K562 (cell line): Measurements from ENCODE around the gene IL4I1. TPM values are rescaled to one million over a fixed set of nuclear protein-coding genes. Genes with fewer than 3 reads are reported as not detected.

ENCODE experiments used
- BMI1 ChIP-seq: fragments of 150-350 bp; IDR thresholded peaks from 2 replicates; pipeline ENCODE4 v1.6.1; 2014; ENCODE audit warnings: low read length
- CBX1 ChIP-seq: sonication (generic); IDR thresholded peaks from 2 replicates; pipeline ENCODE4 v1.6.1; 2016; ENCODE audit warnings: antibody characterized with exemption, low read depth, mild to moderate bottlenecking
- ESRRB ChIP-seq: fragments of 250-450 bp; sonication (Bioruptor Pico); IDR thresholded peaks from 2 replicates; pipeline ENCODE4 v1.5.0; 2020; ENCODE audit warnings: mild to moderate bottlenecking, moderate library complexity, borderline replicate concordance
- ETV6 ChIP-seq, 3 experiments: fragments of 150-350 bp in 1 of 3; sonication (generic) in 1 of 3; formaldehyde crosslinking in 1 of 3; IDR thresholded peaks; 2 replicates each; pipeline versions ENCODE4 v1.6.1 to v1.8.0; 2014 to 2022; ENCODE audit warnings: borderline replicate concordance in 2 of 3, low read depth in 2 of 3, antibody characterized with exemption in 1 of 3, low read length in 1 of 3, mild to moderate bottlenecking in 1 of 3, missing genetic modification reagents in 1 of 3
- FOSL1 ChIP-seq: fragments of 200-800 bp; sonication (Bioruptor generic); conservative IDR thresholded peaks from 2 replicates; pipeline ENCODE4 v1.6.1; 2016; ENCODE audit warnings: missing genetic modification characterization, missing compliant biosample characterization
- KDM1A ChIP-seq, 2 experiments: fragments of 450-650 bp; IDR thresholded peaks; 2 replicates each; pipeline ENCODE4 v1.6.1; 2016; ENCODE audit warnings: mild to moderate bottlenecking in 2 of 2
- MYNN ChIP-seq, 2 experiments: sonication (generic); formaldehyde crosslinking in 1 of 2; IDR thresholded peaks; 2 replicates each; pipeline versions ENCODE4 v1.5.0 to v1.6.1; 2016 to 2020; ENCODE audit warnings: antibody characterized with exemption in 1 of 2, missing genetic modification reagents in 1 of 2
- POLR3G ChIP-seq: IDR thresholded peaks from 2 replicates; pipeline ENCODE4 v1.6.1; 2011; ENCODE audit not compliant: insufficient read length, insufficient replicate concordance; ENCODE audit errors: extremely low read depth
- POU5F1 ChIP-seq: fragments of 150-350 bp; IDR thresholded peaks from 2 replicates; pipeline ENCODE4 v1.6.1; 2014; ENCODE audit warnings: borderline replicate concordance, low read length, low read depth, mild to moderate bottlenecking; ENCODE audit not compliant: partially characterized antibody
- PRPF4 ChIP-seq: fragments of 200-400 bp; formaldehyde crosslinking; IDR thresholded peaks from one replicate; pipeline ENCODE4 v1.6.1; 2017; ENCODE audit warnings: low read length, low read depth, mild to moderate bottlenecking; ENCODE audit not compliant: insufficient read depth, poor library complexity, severe bottlenecking
- TBL1XR1 ChIP-seq, 2 experiments: IDR thresholded peaks; 2 replicates each; pipeline ENCODE4 v1.6.1; 2012; ENCODE audit warnings: improper control_type of control experiment in 2 of 2, low read length in 2 of 2, mild to moderate bottlenecking in 1 of 2
- XRCC4 ChIP-seq: IDR thresholded peaks from one replicate; pipeline ENCODE4 v1.6.1; 2011; ENCODE audit not compliant: insufficient read depth, insufficient read length; ENCODE audit errors: extremely low read depth
- ZNF384 ChIP-seq: IDR thresholded peaks from 2 replicates; pipeline ENCODE4 v1.6.1; 2012; ENCODE audit warnings: low read depth, low read length, improper control_type of control experiment
- ZNF57 ChIP-seq: fragments of 450-650 bp; formaldehyde crosslinking; IDR thresholded peaks from 2 replicates; pipeline ENCODE4 v1.4.0; 2020; ENCODE audit warnings: mild to moderate bottlenecking, moderate library complexity
- polyA plus RNA-seq, 8 experiments: library from polyadenylated mRNA; depleted of rRNA in 4 of 8; stranded (reverse) in 5 of 8; unstranded in 3 of 8; fragments of >200 nt; fragmentation: Nextera tagmentation in 2 of 8; fragmentation: Illumina TruSeq in 1 of 8; extraction: Ambion mirVana in 2 of 8; extraction: Trizol in 1 of 8; gene quantifications; 2 replicates each; pipeline versions ENCODE4 v1.2.1 to v1.2.3, GENCODE V29; 2011 to 2014; ENCODE audit warnings: inconsistent platforms in 1 of 8, missing spikeins in 1 of 8
- total RNA-seq, 7 experiments: library from RNA; depleted of rRNA in 6 of 7; stranded (reverse); fragments of >200 nt in 6 of 7; fragmentation: Illumina TruSeq in 2 of 7; extraction: Trizol in 2 of 7; gene quantifications; 2 replicates each; pipeline versions ENCODE4 v1.2.1 to v1.2.3, GENCODE V29; 2011 to 2021; ENCODE audit warnings: low replicate concordance in 1 of 7
- TF ChIP-seq, protein P1 (sequence below): sonication (generic); formaldehyde crosslinking; IDR thresholded peaks from 2 replicates; pipeline ENCODE4 v1.8.1; 2023; ENCODE audit warnings: mild to moderate bottlenecking, missing genetic modification reagents
- TF ChIP-seq, protein P2 (sequence below): fragments of 250-450 bp; sonication (Bioruptor Pico); IDR thresholded peaks from 2 replicates; pipeline ENCODE4 v1.5.0; 2022; ENCODE audit warnings: mild to moderate bottlenecking
- TF ChIP-seq, protein P3 (sequence below): fragments of 450-650 bp; formaldehyde crosslinking; conservative IDR thresholded peaks from 2 replicates; pipeline ENCODE4 v1.4.0; 2022; ENCODE audit warnings: mild to moderate bottlenecking, missing genetic modification characterization
- TF ChIP-seq, protein P4 (sequence below): fragments of 450-650 bp; IDR thresholded peaks from 2 replicates; pipeline ENCODE4 v1.6.1; 2016; ENCODE audit warnings: antibody characterized with exemption

IL4I1 gene
- total and polyA plus RNA-seq, 9 of the 15 experiments (the other 6 are each of a cell fraction or from before 2014, with no cell fraction given) = 0.06 to 0.95 (median 0.43) TPM; not detected in 2

DNA sequence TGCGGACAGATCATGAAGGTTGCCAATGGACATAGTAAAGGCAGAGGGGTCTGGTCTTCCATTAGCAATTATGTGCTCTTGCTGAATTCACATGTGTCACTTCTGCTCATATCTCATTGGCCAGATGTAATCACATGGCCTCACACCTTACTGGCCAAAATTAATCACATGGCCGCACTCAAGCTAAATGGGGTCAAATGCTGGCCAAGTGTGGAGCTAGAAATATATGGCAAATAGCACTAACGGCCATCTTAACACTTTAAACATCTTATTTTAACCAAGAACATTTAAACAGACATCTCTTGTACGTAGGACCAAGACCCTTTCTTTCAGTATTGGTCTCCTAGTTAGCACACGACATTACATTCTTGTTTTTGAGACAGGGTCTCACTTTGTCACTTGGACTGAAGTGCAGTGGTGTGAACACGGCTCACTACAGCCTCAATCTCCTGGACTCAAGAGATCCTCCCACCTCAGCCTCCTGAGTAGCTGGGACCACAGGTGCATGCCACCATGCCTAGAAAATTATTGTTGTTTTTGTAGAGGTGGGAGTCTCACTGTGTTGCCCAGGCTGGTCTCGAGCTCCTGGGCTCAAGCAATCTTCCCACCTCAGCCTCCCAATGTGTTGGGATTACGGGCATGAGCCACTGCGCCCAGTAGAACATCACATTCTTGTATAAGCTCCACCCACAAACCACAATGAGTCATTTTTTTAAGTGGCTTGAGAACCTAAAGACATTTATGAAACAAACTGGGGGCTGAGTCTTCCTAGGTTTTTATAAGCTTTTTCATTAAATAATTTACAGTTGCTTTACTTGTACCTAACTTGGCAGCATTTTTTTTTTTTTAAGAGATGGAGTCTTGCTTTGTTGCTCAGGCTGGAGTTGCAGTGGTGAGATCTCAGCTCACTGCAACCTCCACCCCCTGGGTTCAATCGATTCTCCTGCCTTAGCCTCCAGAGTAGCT is 48.7 kb downstream of the IL4I1 start (continued):
- TF ChIP-seq, protein P1, sequence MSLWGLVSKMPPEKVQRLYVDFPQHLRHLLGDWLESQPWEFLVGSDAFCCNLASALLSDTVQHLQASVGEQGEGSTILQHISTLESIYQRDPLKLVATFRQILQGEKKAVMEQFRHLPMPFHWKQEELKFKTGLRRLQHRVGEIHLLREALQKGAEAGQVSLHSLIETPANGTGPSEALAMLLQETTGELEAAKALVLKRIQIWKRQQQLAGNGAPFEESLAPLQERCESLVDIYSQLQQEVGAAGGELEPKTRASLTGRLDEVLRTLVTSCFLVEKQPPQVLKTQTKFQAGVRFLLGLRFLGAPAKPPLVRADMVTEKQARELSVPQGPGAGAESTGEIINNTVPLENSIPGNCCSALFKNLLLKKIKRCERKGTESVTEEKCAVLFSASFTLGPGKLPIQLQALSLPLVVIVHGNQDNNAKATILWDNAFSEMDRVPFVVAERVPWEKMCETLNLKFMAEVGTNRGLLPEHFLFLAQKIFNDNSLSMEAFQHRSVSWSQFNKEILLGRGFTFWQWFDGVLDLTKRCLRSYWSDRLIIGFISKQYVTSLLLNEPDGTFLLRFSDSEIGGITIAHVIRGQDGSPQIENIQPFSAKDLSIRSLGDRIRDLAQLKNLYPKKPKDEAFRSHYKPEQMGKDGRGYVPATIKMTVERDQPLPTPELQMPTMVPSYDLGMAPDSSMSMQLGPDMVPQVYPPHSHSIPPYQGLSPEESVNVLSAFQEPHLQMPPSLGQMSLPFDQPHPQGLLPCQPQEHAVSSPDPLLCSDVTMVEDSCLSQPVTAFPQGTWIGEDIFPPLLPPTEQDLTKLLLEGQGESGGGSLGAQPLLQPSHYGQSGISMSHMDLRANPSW (CRISPR knock-in tag) = no peak
- TF ChIP-seq BMI1 = no peak
- TF ChIP-seq, protein P2, sequence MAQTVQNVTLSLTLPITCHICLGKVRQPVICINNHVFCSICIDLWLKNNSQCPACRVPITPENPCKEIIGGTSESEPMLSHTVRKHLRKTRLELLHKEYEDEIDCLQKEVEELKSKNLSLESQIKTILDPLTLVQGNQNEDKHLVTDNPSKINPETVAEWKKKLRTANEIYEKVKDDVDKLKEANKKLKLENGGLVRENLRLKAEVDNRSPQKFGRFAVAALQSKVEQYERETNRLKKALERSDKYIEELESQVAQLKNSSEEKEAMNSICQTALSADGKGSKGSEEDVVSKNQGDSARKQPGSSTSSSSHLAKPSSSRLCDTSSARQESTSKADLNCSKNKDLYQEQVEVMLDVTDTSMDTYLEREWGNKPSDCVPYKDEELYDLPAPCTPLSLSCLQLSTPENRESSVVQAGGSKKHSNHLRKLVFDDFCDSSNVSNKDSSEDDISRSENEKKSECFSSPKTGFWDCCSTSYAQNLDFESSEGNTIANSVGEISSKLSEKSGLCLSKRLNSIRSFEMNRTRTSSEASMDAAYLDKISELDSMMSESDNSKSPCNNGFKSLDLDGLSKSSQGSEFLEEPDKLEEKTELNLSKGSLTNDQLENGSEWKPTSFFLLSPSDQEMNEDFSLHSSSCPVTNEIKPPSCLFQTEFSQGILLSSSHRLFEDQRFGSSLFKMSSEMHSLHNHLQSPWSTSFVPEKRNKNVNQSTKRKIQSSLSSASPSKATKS = no peak
- TF ChIP-seq PRPF4 = no peak
- no peak for TF ChIP-seq TBL1XR1 (IDR thresholded peaks at IDR 0.05; ENCODE audit: low read length in 2 of 2)
- peak; percentile 94 for TF ChIP-seq FOSL1
- no peak for TF ChIP-seq POU5F1
- no peak for TF ChIP-seq POLR3G
- TF ChIP-seq, protein P3, sequence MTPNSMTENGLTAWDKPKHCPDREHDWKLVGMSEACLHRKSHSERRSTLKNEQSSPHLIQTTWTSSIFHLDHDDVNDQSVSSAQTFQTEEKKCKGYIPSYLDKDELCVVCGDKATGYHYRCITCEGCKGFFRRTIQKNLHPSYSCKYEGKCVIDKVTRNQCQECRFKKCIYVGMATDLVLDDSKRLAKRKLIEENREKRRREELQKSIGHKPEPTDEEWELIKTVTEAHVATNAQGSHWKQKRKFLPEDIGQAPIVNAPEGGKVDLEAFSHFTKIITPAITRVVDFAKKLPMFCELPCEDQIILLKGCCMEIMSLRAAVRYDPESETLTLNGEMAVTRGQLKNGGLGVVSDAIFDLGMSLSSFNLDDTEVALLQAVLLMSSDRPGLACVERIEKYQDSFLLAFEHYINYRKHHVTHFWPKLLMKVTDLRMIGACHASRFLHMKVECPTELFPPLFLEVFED (CRISPR knock-in tag) = no peak
- TF ChIP-seq ETV6 (IDR thresholded peaks at IDR 0.05; ENCODE audit: borderline replicate concordance in 1 of 2, low read depth in 2 of 2, low read length in 1 of 2) = no peak
- no peak for TF ChIP-seq ETV6 (CRISPR knock-in tag; IDR thresholded peaks at IDR 0.05; ENCODE audit: borderline replicate concordance)
- TF ChIP-seq ESRRB (CRISPR knock-in tag) = no peak
- TF ChIP-seq, protein P4, sequence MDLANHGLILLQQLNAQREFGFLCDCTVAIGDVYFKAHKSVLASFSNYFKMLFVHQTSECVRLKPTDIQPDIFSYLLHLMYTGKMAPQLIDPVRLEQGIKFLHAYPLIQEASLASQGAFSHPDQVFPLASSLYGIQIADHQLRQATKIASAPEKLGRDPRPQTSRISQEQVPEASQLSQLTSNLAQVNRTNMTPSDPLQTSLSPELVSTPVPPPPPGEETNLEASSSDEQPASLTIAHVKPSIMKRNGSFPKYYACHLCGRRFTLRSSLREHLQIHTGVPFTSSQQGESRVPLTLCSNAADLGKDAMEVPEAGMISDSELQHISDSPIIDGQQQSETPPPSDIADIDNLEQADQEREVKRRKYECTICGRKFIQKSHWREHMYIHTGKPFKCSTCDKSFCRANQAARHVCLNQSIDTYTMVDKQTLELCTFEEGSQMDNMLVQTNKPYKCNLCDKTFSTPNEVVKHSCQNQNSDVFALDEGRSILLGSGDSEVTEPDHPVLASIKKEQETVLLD = no peak
- no peak for TF ChIP-seq CBX1
- no peak for TF ChIP-seq ZNF384
- no peak for TF ChIP-seq XRCC4
- peak in 1 of 2 experiments; percentile 36; a peak in 1 of 4 replicates for TF ChIP-seq KDM1A (IDR thresholded peaks at IDR 0.05)
- no peak for TF ChIP-seq MYNN (IDR thresholded peaks at IDR 0.05)
- no peak for TF ChIP-seq MYNN (CRISPR knock-in tag; IDR thresholded peaks at IDR 0.05)
- TF ChIP-seq ZNF57 (CRISPR knock-in tag) = no peak
